K562 (cell line): ENCODE measurements around the gene FUCA1. TPM values are rescaled to one million over a fixed set of nuclear protein-coding genes. Genes with fewer than 3 reads are reported as not detected.

ENCODE experiments used
- BCL6 ChIP-seq: fragments of 250-450 bp; sonication (Bioruptor Pico); IDR thresholded peaks from 2 replicates; pipeline ENCODE4 v1.4.0; 2020
- BCLAF1 ChIP-seq, 2 experiments: fragments of 450-650 bp in 1 of 2; IDR thresholded peaks; 2 replicates each; pipeline ENCODE4 v1.6.1; 2011 to 2017; ENCODE audit warnings: low read depth in 2 of 2, antibody characterized with exemption in 1 of 2, borderline replicate concordance in 1 of 2, low read length in 1 of 2, mild to moderate bottlenecking in 1 of 2, mixed read lengths in 1 of 2; ENCODE audit not compliant: control insufficient read depth in 1 of 2
- BDP1 ChIP-seq: IDR thresholded peaks from 3 replicates; pipeline ENCODE4 v1.6.1; 2011; ENCODE audit not compliant: insufficient read length, insufficient read depth
- CBFA2T3 ChIP-seq: fragments of 450-650 bp; IDR thresholded peaks from 2 replicates; pipeline ENCODE4 v1.6.1; 2017
- CBX1 ChIP-seq: sonication (generic); IDR thresholded peaks from 2 replicates; pipeline ENCODE4 v1.6.1; 2016; ENCODE audit warnings: antibody characterized with exemption, low read depth, mild to moderate bottlenecking
- HDAC2 ChIP-seq: fragments of 450-650 bp; IDR thresholded peaks from 2 replicates; pipeline ENCODE4 v1.6.1; 2016; ENCODE audit warnings: mild to moderate bottlenecking
- HMBOX1 ChIP-seq: sonication (generic); IDR thresholded peaks from 2 replicates; pipeline ENCODE4 v1.6.1; 2016
- ILF3 ChIP-seq: fragments of 450-650 bp; IDR thresholded peaks from 2 replicates; pipeline ENCODE4 v1.6.1; 2018; ENCODE audit warnings: antibody characterized with exemption, mild to moderate bottlenecking, moderate library complexity, borderline replicate concordance
- IRF2 ChIP-seq: sonication (generic); formaldehyde crosslinking; IDR thresholded peaks from 2 replicates; pipeline ENCODE4 v1.8.1; 2022; ENCODE audit warnings: mild to moderate bottlenecking, missing genetic modification reagents
- LARP7 ChIP-seq: fragments of 450-650 bp; IDR thresholded peaks from 2 replicates; pipeline ENCODE4 v1.6.1; 2016
- MCM7 ChIP-seq, 2 experiments: fragments of 450-650 bp; IDR thresholded peaks; 2 replicates each; pipeline ENCODE4 v1.6.1; 2016 to 2018
- MYBL2 ChIP-seq, 2 experiments: fragments of 450-650 bp in 1 of 2; sonication (generic) in 1 of 2; formaldehyde crosslinking in 1 of 2; IDR thresholded peaks; 2 replicates each; pipeline versions ENCODE4 v1.6.1 to v1.8.1; 2017 to 2022; ENCODE audit warnings: borderline replicate concordance in 1 of 2, inconsistent platforms in 1 of 2, low read depth in 1 of 2, mild to moderate bottlenecking in 1 of 2, missing genetic modification reagents in 1 of 2, moderate library complexity in 1 of 2
- NCOA6 ChIP-seq: fragments of 450-650 bp; IDR thresholded peaks from 2 replicates; pipeline ENCODE4 v1.6.1; 2017; ENCODE audit warnings: mild to moderate bottlenecking
- NKRF ChIP-seq: fragments of 450-650 bp; IDR thresholded peaks from 2 replicates; pipeline ENCODE4 v1.6.1; 2016; ENCODE audit warnings: borderline replicate concordance
- PTBP1 ChIP-seq: fragments of 200-400 bp; formaldehyde crosslinking; IDR thresholded peaks from 2 replicates; pipeline ENCODE4 v1.6.1; 2017; ENCODE audit warnings: low read depth, low read length
- PTRF ChIP-seq: fragments of 450-650 bp; IDR thresholded peaks from 2 replicates; pipeline ENCODE4 v1.6.1; 2016; ENCODE audit warnings: mild to moderate bottlenecking, missing genetic modification characterization, missing compliant biosample characterization
- PTTG1 ChIP-seq: fragments of 450-650 bp; IDR thresholded peaks from 2 replicates; pipeline ENCODE4 v1.6.1; 2016; ENCODE audit warnings: low read depth, mild to moderate bottlenecking, missing genetic modification characterization, missing compliant biosample characterization
- RBBP5 ChIP-seq: fragments of 200-600 bp; sonication (generic); IDR thresholded peaks from 2 replicates; pipeline ENCODE4 v1.6.1; 2012; ENCODE audit warnings: borderline replicate concordance, mild to moderate bottlenecking, low read length, control low read depth, inconsistent platforms; ENCODE audit not compliant: insufficient read depth, poor library complexity, severe bottlenecking
- SMARCA5 ChIP-seq: fragments of 450-650 bp; IDR thresholded peaks from 2 replicates; pipeline ENCODE4 v1.6.1; 2016
- SP1 ChIP-seq: sonication (generic); formaldehyde crosslinking; IDR thresholded peaks from 2 replicates; pipeline ENCODE4 v1.8.1; 2022; ENCODE audit warnings: mild to moderate bottlenecking, missing genetic modification reagents
- TAL1 ChIP-seq: fragments of 450-650 bp; IDR thresholded peaks from 2 replicates; pipeline ENCODE4 v1.6.1; 2016; ENCODE audit warnings: mild to moderate bottlenecking
- TCFL5 ChIP-seq: fragments of 250-450 bp; sonication (Bioruptor Pico); conservative IDR thresholded peaks from 2 replicates; pipeline ENCODE4 v1.6.1; 2021; ENCODE audit warnings: mild to moderate bottlenecking, moderate library complexity, matching md5 sums
- TFAM ChIP-seq: fragments of 250-450 bp; sonication (Bioruptor Pico); conservative IDR thresholded peaks from 2 replicates; pipeline ENCODE4 v1.5.0; 2021; ENCODE audit warnings: mild to moderate bottlenecking, moderate library complexity
- ZNF24 ChIP-seq: fragments of 450-650 bp; IDR thresholded peaks from 2 replicates; pipeline ENCODE4 v1.6.1; 2016
- ZNF445 ChIP-seq: fragments of 250-450 bp; sonication (Bioruptor Pico); IDR thresholded peaks from 2 replicates; pipeline ENCODE4 v1.4.0; 2020; ENCODE audit warnings: low read depth, mild to moderate bottlenecking, moderate library complexity
- polyA plus RNA-seq, 8 experiments: library from polyadenylated mRNA; depleted of rRNA in 4 of 8; stranded (reverse) in 5 of 8; unstranded in 3 of 8; fragments of >200 nt; fragmentation: Nextera tagmentation in 2 of 8; fragmentation: Illumina TruSeq in 1 of 8; extraction: Ambion mirVana in 2 of 8; extraction: Trizol in 1 of 8; gene quantifications; 2 replicates each; pipeline versions ENCODE4 v1.2.1 to v1.2.3, GENCODE V29; 2011 to 2014; ENCODE audit warnings: inconsistent platforms in 1 of 8, missing spikeins in 1 of 8
- total RNA-seq, 7 experiments: library from RNA; depleted of rRNA in 6 of 7; stranded (reverse); fragments of >200 nt in 6 of 7; fragmentation: Illumina TruSeq in 2 of 7; extraction: Trizol in 2 of 7; gene quantifications; 2 replicates each; pipeline versions ENCODE4 v1.2.1 to v1.2.3, GENCODE V29; 2011 to 2021; ENCODE audit warnings: low replicate concordance in 1 of 7

The FUCA1 gene
- total and polyA plus RNA-seq, 9 of the 15 experiments (the other 6 are each of a cell fraction or from before 2014, with no cell fraction given) = 7.0 to 20.5 (median 13.5) TPM

- TF ChIP-seq NKRF = peak; percentile 47; the same call in 1 of the 2 replicates
- TF ChIP-seq CBX1 = no peak
- TF ChIP-seq PTRF = no peak
- no peak for TF ChIP-seq NCOA6
- TF ChIP-seq PTBP1 = no peak
- TF ChIP-seq CBFA2T3 = 0 out of 2 replicates have a peak, but pooled peaks have one; percentile 11
- no peak for TF ChIP-seq IRF2 (CRISPR knock-in tag)
- TF ChIP-seq TFAM = no peak
- no peak for TF ChIP-seq HDAC2
- TF ChIP-seq LARP7 = no peak
- no peak for TF ChIP-seq BCLAF1 (IDR thresholded peaks at IDR 0.05; ENCODE audit: borderline replicate concordance in 1 of 2, control insufficient read depth in 1 of 2, low read depth in 2 of 2, low read length in 1 of 2)
- TF ChIP-seq ZNF445 (CRISPR knock-in tag) = no peak
- no peak for TF ChIP-seq ZNF24
- TF ChIP-seq MYBL2 (IDR thresholded peaks at IDR 0.05; ENCODE audit: low read depth) = no peak
- TF ChIP-seq MYBL2 (CRISPR knock-in tag; IDR thresholded peaks at IDR 0.05; ENCODE audit: borderline replicate concordance) = no peak
- no peak for TF ChIP-seq MCM7 (IDR thresholded peaks at IDR 0.05)
- TF ChIP-seq PTTG1 (tag) = no peak
- TF ChIP-seq RBBP5 = no peak
- no peak for TF ChIP-seq SP1
- no peak for TF ChIP-seq ILF3
- TF ChIP-seq BDP1 = no peak
- TF ChIP-seq HMBOX1 = no peak
- peak; percentile 60; the same call in 1 of the 2 replicates for TF ChIP-seq SMARCA5
- TF ChIP-seq TCFL5 (CRISPR knock-in tag) = no peak
- TF ChIP-seq BCL6 = no peak
- TF ChIP-seq TAL1 = no peak
Observed at GRCh38 chr1:23810818-23811540, 57.1 kb downstream of the FUCA1 start (continued).
